Skin epidermis (tissue), 12 donors: ENCODE data around the gene LMX1A.

ENCODE experiments used
- H3K27ac ChIP-seq, 21 experiments: fragments of 200-600 bp; sonication (generic) in 11 of 21; one replicate each; pipeline ENCODE4 v1.5.0; 2020; ENCODE audit warnings: mild to moderate bottlenecking in 3 of 21, inconsistent platforms in 2 of 21, moderate library complexity in 2 of 21
- H3K4me3 ChIP-seq, 7 experiments: fragments of 200-600 bp; sonication (generic) in 2 of 7; one replicate each; pipeline ENCODE4 v1.5.0; 2020; ENCODE audit warnings: inconsistent platforms in 2 of 7, mild to moderate bottlenecking in 2 of 7, moderate library complexity in 1 of 7

The LMX1A gene

GRCh38 chr1:165371588-165372225 lies 15.2 kb upstream of the LMX1A start:
- H3K27ac ChIP-seq = no peak overlapping the region
- no peak overlapping the region for H3K4me3 ChIP-seq

GRCh38 chr1:165369255-165369848 lies 12.8 kb upstream of the LMX1A start:
- no peak overlapping the region for H3K27ac ChIP-seq
- H3K4me3 ChIP-seq = no peak overlapping the region

- no peak overlapping the region for H3K4me3 ChIP-seq
Observed at GRCh38 chr1:165367375-165367993, 11.0 kb upstream of the LMX1A start.

GRCh38 chr1:165365341-165365740 lies 8.8 kb upstream of the LMX1A start:
- no peak overlapping the region for H3K27ac ChIP-seq
- H3K4me3 ChIP-seq = no peak overlapping the region

More at GRCh38 chr1:165367375-165367993, 11.0 kb upstream of the LMX1A start:
- no peak overlapping the region for H3K27ac ChIP-seq

GRCh38 chr1:165364568-165365133 lies 8.1 kb upstream of the LMX1A start:
- no peak overlapping the region for H3K27ac ChIP-seq

GRCh38 chr1:165356876-165357275 lies 361 bp upstream of the LMX1A start:
- H3K27ac ChIP-seq = no peak overlapping the region
- peak overlapping the region in 2 of 7 experiments; percentile 16 to 26 for H3K4me3 ChIP-seq

More at GRCh38 chr1:165364568-165365133, 8.1 kb upstream of the LMX1A start:
- no peak overlapping the region for H3K4me3 ChIP-seq

- peak overlapping the region in 1 of 7 experiments; percentile 26 for H3K4me3 ChIP-seq
- H3K27ac ChIP-seq = no peak overlapping the region
Observed at GRCh38 chr1:165355139-165355976, 1.2 kb downstream of the LMX1A start.

- Histone ChIP-seq H3K27ac (no peak overlapping the region), H3K4me3 (no peak overlapping the region)
Observed at GRCh38 chr1:165354739-165355138, 1.8 kb downstream of the LMX1A start.

GRCh38 chr1:165353731-165354671 lies 2.5 kb downstream of the LMX1A start:
- Histone ChIP-seq H3K4me3 (no peak overlapping the region), H3K27ac (no peak overlapping the region)

GRCh38 chr1:165352442-165353293 lies 3.8 kb downstream of the LMX1A start:
- Histone ChIP-seq H3K27ac (no peak overlapping the region), H3K4me3 (no peak overlapping the region)

GRCh38 chr1:165351863-165352441 lies 4.6 kb downstream of the LMX1A start:
- no peak overlapping the region for H3K4me3 ChIP-seq

GRCh38 chr1:165350840-165351239 lies 5.7 kb downstream of the LMX1A start:
- H3K4me3 ChIP-seq = no peak overlapping the region
- H3K27ac ChIP-seq = no peak overlapping the region

More at GRCh38 chr1:165351863-165352441, 4.6 kb downstream of the LMX1A start:
- H3K27ac ChIP-seq = no peak overlapping the region

GRCh38 chr1:165345502-165345901 lies 11.0 kb downstream of the LMX1A start:
- H3K27ac ChIP-seq = no peak overlapping the region
- H3K4me3 ChIP-seq = no peak overlapping the region

- Histone ChIP-seq H3K4me3 (no peak overlapping the region), H3K27ac (no peak overlapping the region)
Observed at GRCh38 chr1:165344736-165345135, 11.8 kb downstream of the LMX1A start.

GRCh38 chr1:165344198-165344597 lies 12.3 kb downstream of the LMX1A start:
- H3K27ac ChIP-seq = no peak overlapping the region
- no peak overlapping the region for H3K4me3 ChIP-seq

GRCh38 chr1:165342587-165342986 lies 13.9 kb downstream of the LMX1A start:
- no peak overlapping the region for H3K27ac ChIP-seq
- no peak overlapping the region for H3K4me3 ChIP-seq

GRCh38 chr1:165342168-165342567 lies 14.3 kb downstream of the LMX1A start:
- H3K27ac ChIP-seq = no peak overlapping the region
- no peak overlapping the region for H3K4me3 ChIP-seq

- Histone ChIP-seq H3K4me3 (no peak overlapping the region), H3K27ac (no peak overlapping the region)
Observed at GRCh38 chr1:165339164-165339563, 17.4 kb downstream of the LMX1A start.
